NCI-H2081 (cell line): Measurements from ENCODE around the gene KLF18.
"Not testable (repeated sequence)": the region's sequence is repeated elsewhere in the genome, so short reads cannot be mapped to it uniquely, and the experiment has no call there.

Experiments
- DNase-seq, 2 experiments: peaks; one replicate each; lab custom pipeline; 2025; lab: John Stamatoyannopoulos, UW

Gene KLF18

DNA sequence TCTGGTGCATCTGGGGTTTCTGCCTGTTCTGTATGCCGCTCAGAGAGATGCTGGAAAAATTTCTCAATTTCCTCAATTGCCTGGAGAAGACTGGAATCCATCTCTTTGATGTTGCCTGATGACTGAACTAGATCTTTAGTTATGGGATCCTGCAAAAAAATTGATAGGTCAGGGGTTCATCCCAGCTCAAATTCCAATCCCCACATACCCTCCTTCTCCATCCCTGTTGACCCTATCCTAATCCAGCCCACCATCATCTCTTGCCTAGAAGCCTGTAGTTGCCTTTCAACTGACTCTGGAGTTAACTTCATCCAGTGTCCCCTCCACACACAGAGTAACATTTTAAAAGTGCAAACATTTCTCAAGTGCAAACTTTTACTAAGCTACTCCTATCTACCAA is at the start of gene KLF18:
KLF18 (minus strand) TSS at position 101 of the 400 bp plus-strand sequence; CDS start at position 101, 0 bp downstream.
- no peak for DNase-seq

DNA sequence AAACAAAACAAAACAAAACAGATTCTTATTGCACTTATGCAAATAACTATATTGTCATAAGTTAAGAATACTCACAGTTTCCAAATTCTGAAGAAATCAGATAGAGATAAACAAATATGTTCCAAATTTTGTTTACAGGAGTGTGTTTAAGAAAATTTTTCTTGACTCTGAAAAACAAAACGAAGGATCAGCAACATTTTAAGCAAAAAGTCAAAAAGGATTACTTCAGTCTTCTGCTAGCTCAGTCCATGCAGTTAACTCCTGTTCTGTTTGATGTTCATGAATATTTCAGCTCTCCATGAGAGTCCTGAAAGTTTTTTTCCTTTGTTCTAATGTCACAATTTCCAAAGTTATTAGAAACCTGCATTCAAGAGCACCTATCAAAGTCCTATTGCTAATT is 33.2 kb upstream of the KLF18 start:
- DNase-seq = no peak

DNA sequence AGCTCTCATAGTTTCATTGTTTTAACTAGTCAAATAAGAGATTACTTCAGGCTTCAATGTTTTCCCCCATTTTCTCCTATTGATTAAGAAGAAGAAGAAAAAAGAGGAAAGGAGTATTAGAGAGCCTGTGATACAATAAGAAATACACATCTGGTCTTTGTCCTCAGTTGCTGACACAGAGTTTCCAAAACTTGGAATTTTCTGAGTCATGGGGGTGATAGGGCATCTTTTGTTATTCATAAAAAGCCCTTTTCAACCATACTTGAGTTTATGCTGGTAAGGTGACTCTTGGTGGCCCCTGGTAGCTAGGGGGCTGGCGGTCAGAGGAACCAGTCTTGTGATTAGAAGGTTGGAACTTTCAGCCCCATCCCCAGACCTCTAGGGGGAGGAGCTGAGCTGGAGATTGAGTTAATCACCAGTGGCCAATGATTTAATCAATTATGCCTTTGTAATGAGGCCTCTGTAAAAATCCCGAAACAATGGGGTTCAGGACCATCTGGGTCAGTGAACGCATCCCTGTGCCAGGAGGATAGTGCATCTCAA is 28.9 kb upstream of the KLF18 start:
- no peak for DNase-seq

DNA sequence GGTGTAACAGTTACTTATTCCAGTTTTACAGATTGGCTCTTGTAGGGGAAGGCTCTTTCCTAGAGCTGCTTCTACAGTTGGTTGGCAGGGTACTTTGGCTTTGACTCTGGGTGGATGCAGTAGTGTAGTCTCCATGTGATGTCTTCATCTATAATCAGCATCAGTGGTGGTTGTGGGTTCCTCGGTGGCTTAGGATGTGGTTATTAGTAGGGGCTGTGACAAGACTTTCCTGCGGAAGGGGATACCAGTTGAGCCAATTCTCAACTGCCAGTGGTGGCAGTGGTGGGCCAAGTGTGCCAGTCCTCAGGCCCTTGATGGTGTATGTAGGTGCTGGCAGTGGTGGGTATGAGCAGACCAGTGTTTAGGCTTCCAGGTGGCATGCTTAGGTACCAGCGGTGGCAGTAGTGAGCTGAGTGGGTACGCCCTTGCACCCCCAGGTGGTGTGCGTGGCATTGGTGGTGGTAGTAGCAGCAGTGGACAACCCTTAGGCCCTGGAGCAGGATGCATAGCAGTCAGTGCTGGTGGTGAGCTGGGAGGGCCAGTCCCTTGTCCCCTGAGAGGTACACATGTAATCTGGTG is 27.2 kb upstream of the KLF18 start:
- DNase-seq = no peak

DNA sequence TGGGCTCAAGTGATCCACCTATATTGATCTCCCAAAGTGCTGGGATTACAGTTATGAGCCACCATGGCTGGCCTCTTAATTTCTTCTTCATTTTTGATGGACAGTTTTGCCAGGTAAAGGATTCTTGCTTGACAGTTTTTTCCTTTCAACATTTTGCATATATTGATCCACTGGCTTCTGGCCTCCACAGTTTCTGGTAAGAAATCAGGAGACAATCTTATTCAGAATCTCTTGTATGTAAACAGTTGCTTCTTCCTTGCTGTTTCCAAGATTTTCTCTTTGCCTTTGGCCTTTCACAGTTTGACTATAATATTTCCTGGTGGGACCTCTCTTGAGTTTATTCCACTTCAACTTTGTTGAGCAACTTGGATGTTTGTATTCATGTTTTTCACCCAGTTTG is 20.1 kb upstream of the KLF18 start:
- no peak for DNase-seq

DNA sequence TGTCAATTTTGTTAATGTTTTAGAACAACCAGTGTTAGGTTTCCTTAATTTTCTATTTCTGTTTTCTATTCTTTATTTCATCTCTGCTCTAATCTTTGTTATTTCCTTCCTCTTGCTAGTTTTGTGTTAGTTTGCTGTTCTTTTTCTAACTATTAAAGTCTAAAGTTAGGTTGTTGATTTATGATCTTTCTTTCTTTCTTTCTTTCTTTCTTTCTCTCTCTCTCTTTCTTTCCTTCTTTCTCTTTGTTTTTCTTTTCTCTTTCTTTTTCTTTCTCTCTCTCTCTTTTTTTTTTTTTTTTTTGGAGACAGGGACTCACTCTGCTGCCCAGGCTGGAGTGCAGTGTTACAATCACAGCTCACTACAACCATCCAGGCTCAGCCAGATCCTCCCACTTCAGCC is 17.4 kb upstream of the KLF18 start:
- DNase-seq = no peak

DNA sequence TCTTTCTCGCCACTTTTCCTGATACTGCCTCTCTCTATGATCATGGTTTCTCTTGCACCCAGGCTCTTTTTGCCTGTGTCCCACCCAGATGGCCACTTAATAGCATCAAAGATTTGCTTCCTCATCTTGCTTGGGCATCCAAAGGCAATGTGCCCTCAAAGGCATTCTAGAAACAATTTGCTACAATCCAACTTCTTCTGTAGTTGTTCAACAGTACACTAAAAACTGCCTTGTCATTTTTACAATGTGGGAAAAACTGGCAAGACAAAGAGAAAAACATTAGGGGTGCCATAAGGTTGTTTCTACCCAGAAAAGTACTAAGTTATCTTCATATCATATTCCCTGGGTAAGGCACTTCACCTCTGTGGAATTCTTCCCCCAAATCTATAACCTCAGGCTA is 16.5 kb upstream of the KLF18 start:
- no peak for DNase-seq

DNA sequence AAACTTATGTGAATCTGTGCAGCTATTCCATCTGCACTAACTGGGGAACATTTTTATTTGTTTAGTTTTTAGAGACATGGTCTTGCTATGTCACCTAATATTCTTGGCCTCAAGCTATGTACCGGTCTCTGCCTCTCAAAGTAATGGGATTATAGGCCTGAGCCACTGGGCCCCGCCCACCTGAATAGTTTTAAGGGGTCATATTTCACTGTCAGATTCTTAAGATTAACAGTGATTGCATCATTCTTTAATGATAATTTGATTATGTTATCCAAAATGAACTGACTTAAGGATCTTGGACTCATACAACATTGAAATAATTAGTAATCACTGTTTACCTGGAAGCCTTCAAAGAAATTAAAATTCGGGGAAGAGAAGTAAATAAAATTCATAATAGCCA is 12.6 kb upstream of the KLF18 start:
- DNase-seq = no peak

DNA sequence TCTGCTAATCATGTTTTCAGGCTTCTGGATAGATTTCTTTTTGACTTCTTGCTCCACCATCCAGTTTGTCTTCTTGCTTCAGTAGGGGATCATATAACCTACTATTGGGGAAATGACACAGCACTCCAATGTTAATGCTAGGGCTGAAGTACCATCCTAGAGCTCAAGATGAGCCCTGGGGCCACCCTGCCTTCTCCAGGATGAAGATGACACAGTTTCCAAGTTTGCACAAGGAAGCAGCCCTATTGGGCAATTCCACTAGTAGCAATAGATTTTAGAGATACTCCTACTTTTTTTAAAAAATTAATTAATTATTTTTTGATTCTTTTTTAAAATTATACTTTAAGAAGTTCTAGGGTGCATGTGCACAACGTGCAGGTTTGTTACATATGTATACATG is 11.3 kb upstream of the KLF18 start:
- no peak for DNase-seq

DNA sequence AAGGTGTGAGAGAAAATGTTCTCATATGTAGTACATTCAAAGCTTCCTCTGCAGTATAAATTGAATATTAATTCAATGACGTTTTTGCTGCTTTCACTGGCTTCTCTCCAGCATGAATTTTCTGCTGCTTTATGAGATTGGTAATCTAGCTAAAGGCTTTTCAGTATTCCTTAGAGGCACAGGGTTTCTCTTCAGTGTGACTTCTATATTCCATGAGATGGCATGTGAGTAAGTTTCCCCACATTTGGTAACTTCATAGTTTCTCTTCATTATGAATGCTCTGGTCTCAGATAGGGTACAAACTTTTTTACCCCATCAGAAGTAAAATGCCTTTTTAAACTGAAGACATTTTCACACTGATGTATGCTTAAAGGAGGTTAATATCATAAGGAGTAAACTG is 10.4 kb upstream of the KLF18 start:
- DNase-seq = no peak

DNA sequence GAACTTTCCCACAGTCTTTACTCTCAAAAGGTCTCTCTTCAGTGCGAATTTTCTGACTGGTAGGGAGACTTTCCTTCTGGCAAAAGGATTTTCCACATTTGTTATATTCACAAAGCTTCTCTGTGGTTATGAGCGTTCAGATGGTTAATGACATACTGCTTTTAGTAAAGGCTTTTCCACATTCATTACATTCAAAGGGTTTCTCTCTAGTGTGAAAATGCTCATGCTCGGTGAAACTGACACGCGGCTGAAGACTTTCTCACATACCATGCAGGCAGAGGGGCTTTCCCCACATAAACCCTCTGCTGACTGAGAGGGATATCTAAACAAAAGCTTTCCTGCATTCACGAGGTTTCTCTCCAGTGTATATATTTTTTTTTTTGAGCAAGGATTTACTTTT is 9.9 kb upstream of the KLF18 start:
- no peak for DNase-seq

DNA sequence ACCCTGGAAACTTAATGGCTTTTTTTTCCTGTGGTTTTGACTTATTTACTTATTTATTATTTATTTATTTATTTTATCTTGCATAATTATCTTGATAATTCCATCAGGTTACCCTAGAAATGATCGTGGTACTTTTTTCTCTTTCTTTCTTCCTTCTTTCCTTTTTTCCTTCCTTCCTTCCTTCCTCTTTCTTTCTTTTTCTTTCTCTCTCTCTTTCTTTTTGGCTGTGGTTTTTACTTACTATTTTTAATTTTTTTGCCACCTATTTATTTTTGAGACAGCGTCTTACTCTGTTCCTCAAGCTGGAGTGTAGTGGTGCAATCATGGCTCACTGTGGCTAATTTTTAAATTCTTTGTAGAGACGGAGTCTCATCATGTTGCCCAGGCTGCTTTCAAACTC is 6.2 kb upstream of the KLF18 start:
- DNase-seq = no peak

DNA sequence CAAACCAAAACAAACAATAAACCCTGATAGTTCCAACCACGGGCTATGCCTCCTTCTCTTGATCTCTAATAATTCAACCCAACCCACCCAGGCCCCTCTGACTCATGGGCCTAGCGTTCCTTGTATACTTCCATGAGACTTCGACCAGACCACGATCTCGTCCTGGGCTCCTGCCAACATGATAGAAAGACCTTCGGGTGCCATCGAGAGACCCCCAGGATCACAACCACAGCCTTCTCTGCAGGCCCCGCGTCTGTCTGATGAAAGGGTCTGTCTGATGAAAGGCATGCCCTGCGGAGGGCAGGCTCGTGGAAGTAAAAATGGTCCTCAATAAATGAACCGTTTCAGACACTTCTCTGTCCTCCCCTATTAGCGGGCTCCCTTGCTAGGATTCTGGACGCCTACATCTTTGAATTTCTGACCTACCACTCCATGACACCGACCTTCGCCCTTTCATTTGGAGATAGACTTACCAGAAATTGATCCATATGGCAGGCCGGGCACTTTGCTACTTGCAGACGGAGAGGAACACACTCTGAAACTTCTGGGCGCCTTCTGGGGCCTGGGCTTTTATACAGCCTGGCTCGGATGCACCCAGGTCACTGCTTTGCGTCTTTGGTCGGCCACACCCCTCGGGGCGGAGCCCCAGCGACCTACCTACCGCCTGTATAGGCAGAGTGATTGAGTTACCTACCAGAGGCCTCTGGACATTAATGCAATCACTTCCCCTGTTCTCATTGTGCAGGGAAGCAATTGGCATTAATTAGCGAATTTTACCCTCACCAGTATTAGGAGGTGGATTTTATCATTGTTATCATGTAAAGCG is 5.3 kb upstream of the KLF18 start:
- no peak for DNase-seq

DNA sequence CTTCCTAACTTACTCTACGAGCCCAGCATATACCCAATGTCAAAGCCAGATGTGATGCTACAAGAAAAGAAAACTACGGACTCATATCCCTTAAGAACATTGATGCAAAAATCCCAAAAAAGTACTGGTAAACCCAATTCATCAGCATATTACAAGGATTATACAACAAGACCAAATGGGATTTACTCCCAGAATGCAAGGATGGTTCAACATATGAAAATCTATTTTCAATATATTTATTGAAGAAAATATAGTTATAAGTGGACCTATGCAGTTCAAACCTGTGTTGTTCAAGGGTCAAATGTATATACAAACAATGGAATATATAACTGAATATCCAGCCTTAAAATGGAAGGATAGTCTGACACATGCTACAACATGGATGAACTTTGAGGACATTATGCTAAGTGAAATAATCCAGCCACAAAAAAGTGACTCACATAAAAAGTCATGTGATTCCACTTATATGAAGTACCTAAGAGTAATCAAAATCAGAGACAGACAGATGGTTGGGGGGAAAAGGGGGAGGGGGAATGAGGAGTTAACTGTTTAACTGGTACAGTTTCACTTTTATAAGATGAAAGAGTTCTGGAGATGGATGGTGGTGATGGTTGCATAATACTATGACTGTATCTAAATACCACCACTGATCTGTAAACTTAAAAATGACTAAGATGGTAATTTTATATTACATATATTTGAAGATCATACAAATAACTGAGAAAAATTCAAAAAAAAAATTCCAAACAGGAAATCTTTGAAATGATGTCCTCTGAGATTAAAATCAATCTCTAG is 3.7 kb upstream of the KLF18 start:
- DNase-seq = no peak

DNA sequence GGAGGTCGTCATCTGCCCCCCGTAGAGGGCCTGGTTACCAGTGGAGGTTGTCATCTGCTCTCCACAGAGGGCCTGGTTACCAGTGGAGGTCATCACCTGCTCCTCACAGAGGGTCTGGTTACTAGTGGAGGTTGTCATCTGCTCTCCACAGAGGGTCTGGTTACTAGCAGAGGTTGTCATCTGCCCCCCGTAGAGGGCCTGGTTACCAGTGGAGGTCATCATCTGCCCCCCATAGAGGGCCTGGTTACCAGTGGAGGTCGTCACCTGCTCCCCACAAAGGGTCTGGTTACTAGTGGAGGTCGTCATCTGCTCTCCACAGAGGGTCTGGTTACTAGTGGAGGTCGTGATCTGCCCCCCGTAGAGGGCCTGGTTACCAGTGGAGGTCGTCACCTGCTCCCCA is 1.9 kb downstream of the KLF18 start:
- not testable (repeated sequence) for DNase-seq

DNA sequence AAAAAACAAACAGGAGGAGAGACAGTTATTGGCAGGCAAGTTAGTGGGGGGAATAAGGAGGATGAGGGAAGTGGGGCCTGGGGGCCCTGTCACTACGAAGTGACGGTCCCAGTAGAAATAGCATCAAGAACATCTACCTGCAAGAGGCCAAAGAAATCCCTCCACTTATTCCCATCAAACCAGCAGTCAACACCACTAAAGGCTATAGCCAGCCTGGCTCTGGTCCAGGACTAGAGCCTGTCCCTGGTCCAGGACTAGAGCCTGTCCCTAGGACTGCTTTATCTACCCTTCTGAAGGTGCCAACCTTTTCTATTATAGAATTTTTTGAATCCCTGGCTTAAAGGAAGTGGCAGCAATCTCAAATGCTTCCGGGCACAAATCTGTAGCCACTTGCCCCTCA is 3.2 kb downstream of the KLF18 start:
- DNase-seq = no peak

DNA sequence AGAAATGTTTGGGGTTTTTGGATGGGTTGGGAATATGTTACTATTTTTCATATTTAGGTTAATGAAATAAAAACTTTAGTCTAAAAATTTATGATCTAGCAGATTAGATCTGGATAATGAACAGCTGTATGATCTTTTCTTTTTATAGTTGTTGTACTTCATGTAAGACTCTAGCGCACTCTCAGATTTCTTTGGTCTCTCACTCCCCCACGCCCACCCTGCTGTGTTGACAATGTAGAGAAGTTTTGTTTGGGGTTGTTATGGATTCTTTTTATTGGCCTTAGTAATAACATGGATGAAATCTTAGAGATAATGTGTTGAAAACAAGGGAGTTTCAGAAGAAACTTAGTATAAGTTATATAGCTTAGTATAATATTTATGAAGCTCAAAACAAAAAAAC is 5.5 kb downstream of the KLF18 start:
- DNase-seq = no peak

DNA sequence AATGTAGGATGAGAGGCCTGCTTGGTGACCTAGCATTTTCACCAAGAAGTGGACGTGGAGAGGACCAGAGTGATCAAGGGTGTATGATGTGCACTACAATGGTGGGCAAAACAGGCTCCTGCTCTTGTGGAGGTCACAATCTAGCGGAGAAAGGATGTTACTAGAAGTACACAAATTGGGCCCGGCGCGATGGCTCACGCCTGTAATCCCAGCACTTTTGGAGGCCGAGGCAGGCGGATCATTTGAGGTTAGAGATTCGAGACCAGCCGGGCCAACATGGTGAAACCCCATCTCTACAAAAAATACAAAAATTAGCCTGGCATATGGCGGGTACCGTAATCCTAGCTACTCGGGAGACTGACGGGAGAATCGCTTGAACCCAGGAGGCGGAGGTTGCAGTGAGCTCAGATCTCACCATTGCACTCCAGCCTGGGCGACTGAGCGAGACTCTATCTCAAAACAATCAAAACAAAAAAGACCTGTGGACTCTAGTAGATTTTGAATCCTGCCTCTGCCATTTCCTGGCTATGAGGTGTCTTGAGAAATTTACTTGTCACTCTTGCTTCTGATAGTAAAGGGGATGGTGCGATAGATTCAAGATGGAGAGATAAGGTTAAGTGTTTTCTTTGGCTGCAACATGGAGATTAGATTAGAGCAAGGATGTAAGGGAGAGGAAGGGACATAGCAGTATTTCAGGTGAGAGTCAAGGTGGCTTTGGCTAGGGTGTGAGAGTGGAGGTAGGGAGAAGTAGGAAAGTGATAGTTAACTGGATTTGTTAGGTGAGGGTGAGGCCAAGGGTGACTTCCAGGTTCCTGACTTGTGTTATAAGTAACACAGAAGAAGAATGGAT is 7.1 kb downstream of the KLF18 start:
- no peak for DNase-seq

DNA sequence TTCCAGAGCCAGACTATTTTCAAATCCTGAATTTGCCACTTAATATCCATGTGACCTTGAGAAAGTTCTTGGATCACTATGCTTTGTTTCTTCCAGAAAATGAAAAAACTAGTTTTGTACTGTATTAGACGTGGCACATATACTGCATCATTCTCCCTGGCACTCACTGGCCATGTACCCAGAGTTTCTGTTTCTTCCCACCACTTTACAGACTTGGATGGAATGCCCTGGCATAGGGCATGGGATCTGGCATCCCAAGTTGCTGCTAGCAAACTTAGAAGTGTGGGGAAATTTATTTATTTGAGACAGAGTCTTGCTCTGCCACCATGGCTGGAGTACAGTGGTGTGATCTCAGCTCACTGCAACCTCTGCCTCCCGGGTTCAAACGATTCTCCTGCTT is 10.0 kb downstream of the KLF18 start:
- DNase-seq = no peak

DNA sequence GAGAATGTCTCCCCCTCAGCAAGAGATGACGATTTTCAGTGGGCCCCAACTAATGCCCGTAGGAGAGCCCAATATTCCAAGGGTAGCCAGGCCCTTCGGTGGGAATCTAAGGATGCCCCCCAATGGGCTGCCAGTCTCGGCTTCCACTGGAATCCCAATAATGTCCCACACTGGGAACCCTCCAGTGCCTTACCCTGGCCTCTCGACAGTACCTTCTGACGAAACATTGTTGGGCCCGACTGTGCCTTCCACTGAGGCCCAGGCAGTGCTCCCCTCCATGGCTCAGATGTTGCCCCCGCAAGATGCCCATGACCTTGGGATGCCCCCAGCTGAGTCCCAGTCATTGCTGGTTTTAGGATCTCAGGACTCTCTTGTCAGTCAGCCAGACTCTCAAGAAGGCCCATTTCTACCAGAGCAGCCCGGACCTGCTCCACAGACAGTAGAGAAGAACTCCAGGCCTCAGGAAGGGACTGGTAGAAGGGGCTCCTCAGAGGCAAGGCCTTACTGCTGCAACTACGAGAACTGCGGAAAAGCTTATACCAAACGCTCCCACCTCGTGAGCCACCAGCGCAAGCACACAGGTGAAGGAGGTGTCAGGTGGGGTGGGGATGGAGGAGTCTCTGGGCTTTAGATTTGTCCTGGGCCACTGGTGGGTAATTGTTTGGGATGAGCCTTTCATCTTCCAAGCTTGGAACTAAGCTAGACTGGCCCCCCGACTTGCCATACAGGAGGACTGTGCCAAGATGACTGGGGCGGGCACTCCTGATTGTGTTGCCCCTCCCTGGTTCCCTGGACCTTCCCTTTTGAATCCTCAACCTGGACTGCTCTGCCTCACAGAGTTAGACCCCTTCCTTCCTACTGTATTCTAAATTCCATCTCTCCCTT is 11.6 kb downstream of the KLF18 start:
- no peak for DNase-seq

DNA sequence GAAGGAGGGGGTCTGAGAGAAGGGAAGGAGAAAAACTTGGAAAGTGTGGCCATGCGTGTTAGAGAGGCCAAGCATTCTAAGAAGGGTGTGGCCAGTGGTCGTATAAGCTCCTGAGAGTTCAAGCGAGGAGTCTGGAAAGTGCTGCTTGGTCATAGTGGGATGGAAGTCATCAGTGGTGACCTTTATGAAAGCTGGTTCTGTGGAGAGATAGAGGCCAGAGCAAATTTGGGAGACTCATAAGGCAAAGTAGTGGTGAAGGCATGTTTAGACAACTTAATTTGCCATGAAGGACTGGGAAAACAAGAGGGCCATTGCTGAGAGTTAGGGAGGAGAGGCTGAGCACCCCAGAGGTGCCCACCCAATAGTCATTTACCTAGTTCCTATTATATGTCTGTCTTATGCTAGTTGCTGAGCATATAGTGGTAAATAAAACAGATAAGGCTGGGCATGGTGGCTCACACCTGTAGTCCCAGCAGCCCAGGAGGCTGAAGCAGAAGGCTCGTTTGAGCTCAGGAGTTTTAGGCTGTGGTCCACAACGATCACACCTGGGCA is 21.0 kb downstream of the KLF18 start:
- no peak for DNase-seq
